Activated B cell treated with CpG ODN at 0.5 μM for 24 hours (primary cell): ENCODE data around the gene DAO. TPM values are rescaled to one million over a fixed set of nuclear protein-coding genes. Genes with fewer than 3 reads are reported as not detected.

ENCODE experiments used
- ATAC-seq: fragments of 200-7000 bp; cut with Tn5 transposase; one replicate; pipeline ENCODE4 v1.10.0; 2021; ENCODE audit warnings: low read depth, mild to moderate bottlenecking, moderate library complexity
- CTCF ChIA-PET: fragments of 350-600 bp; sonication (Branson Sonifier 250); formaldehyde crosslinking; loops from one replicate; lab custom pipeline; 2021; ENCODE audit warnings: antibody characterized with exemption; lab: Charles Lee
- POLR2A ChIA-PET: fragments of 350-600 bp; sonication (Branson Sonifier 250); formaldehyde crosslinking; loops from one replicate; lab custom pipeline; 2021; ENCODE audit warnings: antibody characterized with exemption; lab: Charles Lee
- DNase-seq: peaks from one replicate; pipeline ENCODE4 v3.0.0; 2022
- H3K27ac Mint-ChIP-seq: one replicate; pipeline ENCODE4 v1.8.0; 2020; ENCODE audit warnings: mixed read lengths
- H3K27me3 Mint-ChIP-seq: one replicate; pipeline ENCODE4 v1.8.0; 2021; ENCODE audit warnings: mixed read lengths
- H3K36me3 Mint-ChIP-seq: one replicate; pipeline ENCODE4 v1.8.0; 2021; ENCODE audit warnings: low read depth, mixed read lengths
- H3K4me1 Mint-ChIP-seq: one replicate; pipeline ENCODE4 v1.8.0; 2021; ENCODE audit warnings: mixed read lengths
- H3K4me3 Mint-ChIP-seq: one replicate; pipeline ENCODE4 v1.8.0; 2020; ENCODE audit warnings: mild to moderate bottlenecking, mixed read lengths
- H3K9me3 Mint-ChIP-seq: one replicate; pipeline ENCODE4 v1.8.0; 2020; ENCODE audit warnings: mixed read lengths
- intact Hi-C: fragments of 100-400 bp; cut with micrococcal nuclease; formaldehyde crosslinking; loops from one replicate; pipeline ENCODE4 v1.15.1; 2024
- total RNA-seq: library from RNA; stranded (reverse); gene quantifications from 2 replicates; pipeline ENCODE4 v1.2.3, GENCODE V29; 2022
- TF ChIP-seq, protein P1 (sequence below): fragments of 200-600 bp; IDR thresholded peaks from one replicate; pipeline ENCODE4 v1.8.0; 2022; ENCODE audit warnings: antibody characterized with exemption, mild to moderate bottlenecking

Gene DAO
- total RNA-seq, result not detected in 2 replicates

DNA sequence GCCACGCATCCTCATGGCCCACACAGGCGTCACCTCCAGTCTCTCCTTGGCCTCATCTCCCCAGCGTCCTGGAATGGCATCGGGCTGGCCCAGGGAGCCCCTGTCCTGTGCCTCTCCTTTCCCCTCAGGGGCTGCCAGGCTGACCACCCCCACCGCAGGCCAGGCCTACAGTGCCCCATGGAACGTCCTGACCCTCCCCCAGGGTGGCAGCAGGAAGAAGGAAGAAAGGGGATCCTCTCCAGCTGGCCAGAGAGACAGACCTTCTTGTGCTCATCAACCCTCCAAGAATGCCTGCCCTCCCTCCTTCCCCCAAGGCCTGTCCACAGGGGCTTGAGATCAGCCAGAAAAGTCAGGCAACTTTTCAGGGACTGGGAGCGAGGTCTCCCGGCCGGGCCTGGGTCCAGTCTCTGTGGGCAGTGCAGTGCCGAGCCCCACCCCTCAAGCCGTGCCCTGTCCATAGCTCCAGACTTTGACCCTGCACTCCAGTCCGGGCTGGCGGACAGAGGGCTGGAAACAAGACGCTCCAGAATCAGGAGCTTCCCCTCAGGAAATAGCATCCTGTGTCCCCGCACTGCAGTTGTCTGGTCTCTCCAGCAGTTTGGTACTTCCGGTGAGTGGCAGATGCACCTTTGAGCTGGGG, at the start of gene DAO:
DAO (plus strand) TSS at position 478 of the 640 bp plus-strand sequence. CDS start 4,915 bp downstream, outside the sequence.
- H3K27me3 Mint-ChIP-seq, result no peaks in the 10 kb centered on the region
- no peak within 1 kb of the TSS for H3K4me3 Mint-ChIP-seq
- ATAC-seq, result no peak
- H3K36me3 Mint-ChIP-seq, result no peaks in the 10 kb centered on the region
- intact Hi-C loops, result loop anchor here (10.0 kb wide), 1 partner anchor 505 kb away; no protein-coding TSS in a partner anchor
- ChIA-PET CTCF (no interaction called here), POLR2A (no interaction called here)
- H3K4me1 Mint-ChIP-seq, result no peaks in the 10 kb centered on the region
- TF ChIP-seq, protein P1, sequence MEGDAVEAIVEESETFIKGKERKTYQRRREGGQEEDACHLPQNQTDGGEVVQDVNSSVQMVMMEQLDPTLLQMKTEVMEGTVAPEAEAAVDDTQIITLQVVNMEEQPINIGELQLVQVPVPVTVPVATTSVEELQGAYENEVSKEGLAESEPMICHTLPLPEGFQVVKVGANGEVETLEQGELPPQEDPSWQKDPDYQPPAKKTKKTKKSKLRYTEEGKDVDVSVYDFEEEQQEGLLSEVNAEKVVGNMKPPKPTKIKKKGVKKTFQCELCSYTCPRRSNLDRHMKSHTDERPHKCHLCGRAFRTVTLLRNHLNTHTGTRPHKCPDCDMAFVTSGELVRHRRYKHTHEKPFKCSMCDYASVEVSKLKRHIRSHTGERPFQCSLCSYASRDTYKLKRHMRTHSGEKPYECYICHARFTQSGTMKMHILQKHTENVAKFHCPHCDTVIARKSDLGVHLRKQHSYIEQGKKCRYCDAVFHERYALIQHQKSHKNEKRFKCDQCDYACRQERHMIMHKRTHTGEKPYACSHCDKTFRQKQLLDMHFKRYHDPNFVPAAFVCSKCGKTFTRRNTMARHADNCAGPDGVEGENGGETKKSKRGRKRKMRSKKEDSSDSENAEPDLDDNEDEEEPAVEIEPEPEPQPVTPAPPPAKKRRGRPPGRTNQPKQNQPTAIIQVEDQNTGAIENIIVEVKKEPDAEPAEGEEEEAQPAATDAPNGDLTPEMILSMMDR, result no peak
- no peak for DNase-seq
- H3K9me3 Mint-ChIP-seq, result no peaks in the 10 kb centered on the region
- no peak within 1 kb of the TSS for H3K27ac Mint-ChIP-seq

DNA sequence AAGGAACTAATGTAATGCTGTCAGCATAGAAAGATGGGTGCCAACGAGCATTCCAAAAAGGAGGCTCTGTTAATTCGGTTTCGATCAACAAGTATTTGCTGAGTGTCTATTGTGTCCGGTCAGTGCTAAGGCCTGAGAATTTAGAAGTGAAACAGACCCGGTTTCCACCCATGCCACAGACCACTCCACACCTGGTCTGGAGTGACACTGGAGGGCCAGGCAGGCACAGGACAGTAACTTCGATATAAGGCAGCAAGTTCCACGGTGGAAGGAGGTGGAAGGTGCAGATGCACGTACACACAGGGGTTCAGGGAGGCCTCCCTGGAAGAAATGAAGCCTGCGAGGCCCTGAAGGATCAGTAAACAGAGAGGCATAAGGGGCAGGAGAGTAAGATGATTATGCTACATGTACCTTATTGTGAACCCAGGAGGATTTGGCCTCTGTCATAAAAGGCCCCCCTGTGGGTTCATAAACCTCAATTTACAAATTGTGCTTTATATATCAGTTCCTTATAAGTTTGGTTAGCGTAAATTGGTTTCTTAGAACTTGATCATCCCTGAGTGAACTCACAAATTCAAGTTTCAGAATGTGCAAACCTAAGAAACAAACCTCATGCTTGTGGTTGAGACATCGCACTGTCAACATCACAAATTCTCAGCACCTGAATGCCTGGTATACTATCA, 48.4 kb upstream of the DAO start:
- CTCF ChIA-PET, result no interaction called here
- no peaks in the 10 kb centered on the region for H3K27me3 Mint-ChIP-seq
- POLR2A ChIA-PET, result no interaction called here
- no peaks in the 10 kb centered on the region for H3K9me3 Mint-ChIP-seq
- H3K36me3 Mint-ChIP-seq, result peaks cover 58% of the 10 kb centered on the region
- intact Hi-C loops, result no loop called here
- ATAC-seq (no peak), DNase-seq (no peak)
- H3K4me1 Mint-ChIP-seq, result peaks cover 9% of the 10 kb centered on the region
- TF ChIP-seq, protein P1, result no peak
- no peak overlapping the region for H3K27ac Mint-ChIP-seq
- H3K4me3 Mint-ChIP-seq, result no peak overlapping the region

DNA sequence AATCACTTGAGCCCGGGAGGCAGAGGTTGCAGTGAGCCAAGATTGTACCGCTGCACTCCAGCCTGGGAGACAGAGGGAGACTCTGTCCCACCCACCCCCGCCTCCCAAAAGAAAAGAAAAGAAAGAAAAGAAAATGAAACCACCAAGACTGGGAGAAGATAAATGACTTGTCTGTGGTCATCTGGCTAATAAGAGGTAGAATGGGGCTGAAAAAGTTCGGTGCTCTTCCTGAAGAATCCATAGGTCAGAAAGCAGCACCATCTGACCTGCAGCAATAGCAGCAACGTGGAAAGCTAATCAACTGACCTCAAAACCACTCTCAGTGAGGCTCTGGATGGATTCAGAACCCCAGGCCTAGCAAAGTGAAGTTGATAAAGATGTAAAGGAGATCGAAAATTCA, 47.7 kb upstream of the DAO start:
- Mint-ChIP-seq H3K27me3 (no peaks in the 10 kb centered on the region), H3K27ac (no peak overlapping the region), H3K36me3 (peaks cover 58% of the 10 kb centered on the region), H3K4me1 (peaks cover 2% of the 10 kb centered on the region), H3K4me3 (no peak overlapping the region), H3K9me3 (no peaks in the 10 kb centered on the region)
- DNase-seq, result no peak
- TF ChIP-seq, protein P1, result no peak
- no peak for ATAC-seq
- POLR2A ChIA-PET, result no interaction called here
- CTCF ChIA-PET, result no interaction called here
- intact Hi-C loops, result no loop called here

DNA sequence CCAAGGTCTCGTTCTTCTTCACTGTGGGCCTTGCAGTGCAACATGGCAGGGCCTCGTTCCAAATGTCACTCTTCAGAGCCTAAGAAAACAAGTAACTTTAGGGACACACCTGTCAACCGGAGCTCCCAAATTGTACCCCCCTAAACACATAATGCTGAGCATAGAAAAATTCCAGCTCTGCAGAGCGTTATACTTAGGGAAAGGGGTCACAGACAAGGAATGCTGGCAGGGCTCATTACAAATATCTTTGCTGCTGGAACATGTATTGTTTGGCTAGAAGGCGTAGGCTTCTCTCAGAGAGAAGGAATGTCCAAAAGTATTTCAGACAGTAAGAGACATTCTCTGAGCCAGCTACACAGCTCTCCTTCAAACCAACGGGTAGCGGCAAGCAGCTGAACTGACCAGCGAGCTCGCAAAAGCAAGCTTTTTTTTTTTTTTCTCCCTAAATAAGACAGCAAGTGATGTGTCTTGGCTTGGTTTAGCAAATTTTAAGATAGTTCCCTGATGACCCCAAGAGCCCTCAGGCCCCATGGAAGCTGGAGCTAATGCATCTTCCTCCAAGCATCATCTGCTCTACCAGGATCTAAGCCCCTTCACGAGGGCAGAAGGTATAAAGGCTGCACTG, 47.0 kb upstream of the DAO start:
- TF ChIP-seq, protein P1, result no peak
- ChIA-PET CTCF (no interaction called here), POLR2A (no interaction called here)
- no peaks in the 10 kb centered on the region for H3K27me3 Mint-ChIP-seq
- H3K36me3 Mint-ChIP-seq, result peaks cover 58% of the 10 kb centered on the region
- DNase-seq (no peak), ATAC-seq (no peak)
- H3K9me3 Mint-ChIP-seq, result no peaks in the 10 kb centered on the region
- H3K4me1 Mint-ChIP-seq, result no peaks in the 10 kb centered on the region
- H3K4me3 Mint-ChIP-seq, result no peak overlapping the region
- intact Hi-C loops, result no loop called here
- no peak overlapping the region for H3K27ac Mint-ChIP-seq

DNA sequence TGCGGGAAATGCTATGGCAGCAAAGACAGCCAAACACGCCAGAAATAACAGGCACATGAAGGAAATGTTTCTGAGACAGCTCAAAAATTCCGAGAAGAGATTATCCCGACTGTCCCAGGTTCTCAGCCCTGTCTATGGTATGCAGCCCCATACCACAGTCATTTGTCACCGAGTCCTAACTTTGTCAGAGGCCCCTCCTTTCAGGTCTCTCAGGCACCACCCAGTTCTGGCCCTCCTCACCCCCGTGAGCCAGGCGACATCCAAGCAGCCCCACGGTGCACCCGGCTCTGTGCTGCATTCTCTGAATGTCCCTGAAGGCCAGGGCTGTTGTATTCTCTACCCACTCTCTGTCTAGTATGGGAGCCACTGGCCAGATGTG, 46.5 kb upstream of the DAO start:
- Mint-ChIP-seq H3K4me3 (no peak overlapping the region), H3K4me1 (peaks cover 4% of the 10 kb centered on the region), H3K27me3 (no peaks in the 10 kb centered on the region), H3K9me3 (no peaks in the 10 kb centered on the region), H3K27ac (no peak overlapping the region), H3K36me3 (peaks cover 59% of the 10 kb centered on the region)
- ChIA-PET POLR2A (no interaction called here), CTCF (no interaction called here)
- TF ChIP-seq, protein P1, result no peak
- ATAC-seq (no peak), DNase-seq (no peak)
- intact Hi-C loops, result no loop called here
